Endothelial cell of umbilical vein (primary cell): ENCODE results near the gene KL.

Source experiments
- EZH2 ChIP-seq: IDR thresholded peaks from 2 replicates; pipeline ENCODE4 v1.6.1; 2012; ENCODE audit warnings: borderline replicate concordance, low read depth, mild to moderate bottlenecking, moderate library complexity, low read length, inconsistent platforms; ENCODE audit not compliant: severe bottlenecking
- FOS ChIP-seq: IDR thresholded peaks from 2 replicates; pipeline ENCODE4 v1.6.1; 2011; ENCODE audit warnings: mild to moderate bottlenecking, low read length, moderate library complexity, borderline replicate concordance; ENCODE audit not compliant: insufficient read depth
- JUN ChIP-seq: IDR thresholded peaks from 2 replicates; pipeline ENCODE4 v1.6.1; 2011; ENCODE audit warnings: borderline replicate concordance, low read depth; ENCODE audit not compliant: insufficient read length, insufficient read depth
- MYC ChIP-seq: IDR thresholded peaks from one replicate; pipeline ENCODE4 v1.6.1; 2011; ENCODE audit warnings: mild to moderate bottlenecking, low read depth, low read length
- POLR2A ChIP-seq: IDR thresholded peaks from 2 replicates; pipeline ENCODE4 v1.6.1; 2012; ENCODE audit warnings: low read depth, mild to moderate bottlenecking, control low read depth, low read length
- POLR2AphosphoS5 ChIP-seq: IDR thresholded peaks from 2 replicates; pipeline ENCODE4 v1.6.1; 2012; ENCODE audit warnings: low read depth, mild to moderate bottlenecking, control low read depth, low read length, moderate library complexity; ENCODE audit not compliant: insufficient read depth
- TF ChIP-seq, protein P1 (sequence below), 2 donors: IDR thresholded peaks; 1 replicate in 1 of 2; 2 replicates in 1 of 2; pipeline ENCODE4 v1.5.1; 2011; ENCODE audit warnings: low read length in 2 of 2, mild to moderate bottlenecking in 2 of 2, moderate library complexity in 2 of 2, control low read depth in 1 of 2, inconsistent platforms in 1 of 2, low read depth in 1 of 2; ENCODE audit not compliant: insufficient read depth in 1 of 2; ENCODE audit errors: extremely low read depth in 1 of 2
- TF ChIP-seq, protein P2 (sequence below): IDR thresholded peaks from 2 replicates; pipeline ENCODE4 v1.6.1; 2011; ENCODE audit not compliant: insufficient read depth, insufficient read length

DNA sequence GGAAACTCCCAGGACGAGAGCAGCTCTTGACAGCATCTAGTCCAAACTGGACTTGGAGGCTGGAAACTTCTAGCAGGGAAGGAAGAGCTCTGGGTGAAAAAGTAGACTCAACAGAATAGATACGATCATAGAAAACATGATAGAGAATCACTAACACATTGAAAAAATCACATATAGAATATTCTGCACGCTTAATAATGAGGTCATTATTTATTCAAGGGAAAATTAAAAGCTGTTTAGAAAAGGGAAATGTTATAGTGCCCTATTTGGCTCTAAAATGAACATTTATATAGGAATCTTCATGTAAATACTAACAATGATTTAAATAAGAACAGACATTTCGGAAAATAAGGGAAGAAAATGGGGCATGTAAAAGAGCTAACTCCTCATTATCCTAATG lies 15.1 kb downstream of the KL start:
- TF ChIP-seq, protein P1, sequence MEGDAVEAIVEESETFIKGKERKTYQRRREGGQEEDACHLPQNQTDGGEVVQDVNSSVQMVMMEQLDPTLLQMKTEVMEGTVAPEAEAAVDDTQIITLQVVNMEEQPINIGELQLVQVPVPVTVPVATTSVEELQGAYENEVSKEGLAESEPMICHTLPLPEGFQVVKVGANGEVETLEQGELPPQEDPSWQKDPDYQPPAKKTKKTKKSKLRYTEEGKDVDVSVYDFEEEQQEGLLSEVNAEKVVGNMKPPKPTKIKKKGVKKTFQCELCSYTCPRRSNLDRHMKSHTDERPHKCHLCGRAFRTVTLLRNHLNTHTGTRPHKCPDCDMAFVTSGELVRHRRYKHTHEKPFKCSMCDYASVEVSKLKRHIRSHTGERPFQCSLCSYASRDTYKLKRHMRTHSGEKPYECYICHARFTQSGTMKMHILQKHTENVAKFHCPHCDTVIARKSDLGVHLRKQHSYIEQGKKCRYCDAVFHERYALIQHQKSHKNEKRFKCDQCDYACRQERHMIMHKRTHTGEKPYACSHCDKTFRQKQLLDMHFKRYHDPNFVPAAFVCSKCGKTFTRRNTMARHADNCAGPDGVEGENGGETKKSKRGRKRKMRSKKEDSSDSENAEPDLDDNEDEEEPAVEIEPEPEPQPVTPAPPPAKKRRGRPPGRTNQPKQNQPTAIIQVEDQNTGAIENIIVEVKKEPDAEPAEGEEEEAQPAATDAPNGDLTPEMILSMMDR (IDR thresholded peaks at IDR 0.05; ENCODE audit: extremely low read depth in 1 of 2, insufficient read depth in 1 of 2, low read depth in 1 of 2, low read length in 2 of 2): no peak
- no peak for TF ChIP-seq POLR2A
- TF ChIP-seq, protein P2, sequence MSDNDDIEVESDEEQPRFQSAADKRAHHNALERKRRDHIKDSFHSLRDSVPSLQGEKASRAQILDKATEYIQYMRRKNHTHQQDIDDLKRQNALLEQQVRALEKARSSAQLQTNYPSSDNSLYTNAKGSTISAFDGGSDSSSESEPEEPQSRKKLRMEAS: no peak
- TF ChIP-seq EZH2: no peak
- no peak for TF ChIP-seq JUN
- TF ChIP-seq POLR2AphosphoS5: no peak
- TF ChIP-seq MYC: no peak
- no peak for TF ChIP-seq FOS
